ENCODE data around the gene COP1.

GRCh38 chr1:175978476-175978875 lies 228.6 kb downstream of the COP1 start:
- TF ChIP-seq, protein P1, sequence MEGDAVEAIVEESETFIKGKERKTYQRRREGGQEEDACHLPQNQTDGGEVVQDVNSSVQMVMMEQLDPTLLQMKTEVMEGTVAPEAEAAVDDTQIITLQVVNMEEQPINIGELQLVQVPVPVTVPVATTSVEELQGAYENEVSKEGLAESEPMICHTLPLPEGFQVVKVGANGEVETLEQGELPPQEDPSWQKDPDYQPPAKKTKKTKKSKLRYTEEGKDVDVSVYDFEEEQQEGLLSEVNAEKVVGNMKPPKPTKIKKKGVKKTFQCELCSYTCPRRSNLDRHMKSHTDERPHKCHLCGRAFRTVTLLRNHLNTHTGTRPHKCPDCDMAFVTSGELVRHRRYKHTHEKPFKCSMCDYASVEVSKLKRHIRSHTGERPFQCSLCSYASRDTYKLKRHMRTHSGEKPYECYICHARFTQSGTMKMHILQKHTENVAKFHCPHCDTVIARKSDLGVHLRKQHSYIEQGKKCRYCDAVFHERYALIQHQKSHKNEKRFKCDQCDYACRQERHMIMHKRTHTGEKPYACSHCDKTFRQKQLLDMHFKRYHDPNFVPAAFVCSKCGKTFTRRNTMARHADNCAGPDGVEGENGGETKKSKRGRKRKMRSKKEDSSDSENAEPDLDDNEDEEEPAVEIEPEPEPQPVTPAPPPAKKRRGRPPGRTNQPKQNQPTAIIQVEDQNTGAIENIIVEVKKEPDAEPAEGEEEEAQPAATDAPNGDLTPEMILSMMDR (IDR thresholded peaks at IDR 0.05): no peak
- TF ChIP-seq POLR2A (IDR thresholded peaks at IDR 0.05): no peak

Data from uterus (tissue), 2 donors.